Stomach smooth muscle (tissue), 2 donors: Measurements from ENCODE around the gene KIF5C.

Experiments used
- H3K27ac ChIP-seq: one replicate; pipeline ENCODE4 v1.7.0; 2013; ENCODE audit warnings: mild to moderate bottlenecking, low read length, inconsistent platforms
- H3K27me3 ChIP-seq, 2 donors: one replicate each; pipeline ENCODE4 v1.7.0; 2013; ENCODE audit warnings: low read length in 2 of 2; ENCODE audit not compliant: insufficient read depth in 2 of 2, control insufficient read depth in 1 of 2
- H3K36me3 ChIP-seq, 2 donors: one replicate each; pipeline ENCODE4 v1.7.0; 2013; ENCODE audit warnings: low read length in 2 of 2; ENCODE audit not compliant: control insufficient read depth in 2 of 2, insufficient read depth in 2 of 2
- H3K4me1 ChIP-seq: one replicate; pipeline ENCODE4 v1.7.0; 2013; ENCODE audit warnings: low read length; ENCODE audit not compliant: control insufficient read depth, insufficient read depth
- H3K4me3 ChIP-seq, 2 donors: one replicate each; pipeline ENCODE4 v1.7.0; 2013; ENCODE audit warnings: low read length in 2 of 2
- H3K9ac ChIP-seq, 2 donors: one replicate each; pipeline ENCODE4 v1.7.0; 2013; ENCODE audit warnings: low read length in 2 of 2, mild to moderate bottlenecking in 1 of 2
- H3K9me3 ChIP-seq, 2 donors: one replicate each; pipeline ENCODE4 v1.7.0; 2013; ENCODE audit warnings: low read length in 2 of 2; ENCODE audit not compliant: control insufficient read depth in 2 of 2
- donor health status: healthy.
- donor health status: Pancreatic carcinoma.

KIF5C gene

DNA sequence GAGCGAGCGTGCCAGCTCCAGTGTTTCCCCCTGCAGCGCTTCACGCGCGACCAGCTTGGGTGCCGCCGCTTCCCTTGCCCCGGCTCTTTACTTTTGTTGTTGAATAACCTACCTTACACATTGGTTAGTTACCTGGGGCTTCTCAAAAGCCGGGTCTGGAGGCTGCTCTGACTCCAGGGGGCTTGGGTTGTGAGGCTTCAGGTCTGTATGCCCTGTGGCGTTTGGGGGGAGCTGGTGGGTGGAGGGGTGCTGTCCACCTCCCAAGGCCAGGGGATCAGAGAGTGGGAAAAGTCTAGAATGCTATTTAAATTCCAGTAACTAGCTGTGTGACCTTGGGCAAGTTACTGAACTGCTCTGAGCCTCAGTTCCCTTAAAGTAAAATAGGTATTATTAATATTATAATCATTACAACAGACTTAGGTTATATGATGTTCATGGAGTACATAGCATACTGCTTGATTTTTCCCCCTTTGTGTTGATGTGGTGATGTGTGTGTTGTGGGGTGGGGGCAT, 164.2 kb downstream of the KIF5C start:
- Histone ChIP-seq H3K4me1 (peaks cover 6% of the 10 kb centered on the region), H3K9me3 (no peaks in the 10 kb centered on the region), H3K36me3 (no peaks in the 10 kb centered on the region), H3K4me3 (peak overlapping the region in 1 of 2 donors; percentile 44), H3K9ac (no peak overlapping the region), H3K27ac (no peak overlapping the region), H3K27me3 (peaks cover 21 to 30% of the 10 kb centered on the region in 2 donors)

DNA sequence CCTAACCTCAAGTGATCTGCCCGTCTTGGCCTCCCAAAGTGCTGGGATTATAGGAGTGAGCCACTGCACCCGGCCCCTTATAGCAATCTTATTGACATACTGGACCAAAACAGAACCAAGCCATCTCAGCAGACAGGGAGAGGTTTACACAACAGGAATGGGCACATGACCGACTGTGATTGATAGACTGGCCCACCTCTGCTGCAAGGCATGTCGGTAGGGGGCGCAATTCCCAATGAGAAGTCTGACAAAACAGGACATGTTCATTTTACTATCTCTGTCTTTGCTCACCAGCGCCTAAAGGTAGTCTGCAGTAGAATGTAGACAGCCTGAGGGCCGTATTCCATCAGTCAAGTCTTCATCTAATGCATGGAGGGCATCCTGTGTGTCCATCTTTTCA, 165.4 kb downstream of the KIF5C start:
- Histone ChIP-seq H3K27me3 (peaks cover 18 to 30% of the 10 kb centered on the region in 2 donors), H3K36me3 (no peaks in the 10 kb centered on the region), H3K9ac (no peak overlapping the region), H3K4me1 (peaks cover 6% of the 10 kb centered on the region), H3K4me3 (no peak overlapping the region), H3K9me3 (no peaks in the 10 kb centered on the region), H3K27ac (no peak overlapping the region)

DNA sequence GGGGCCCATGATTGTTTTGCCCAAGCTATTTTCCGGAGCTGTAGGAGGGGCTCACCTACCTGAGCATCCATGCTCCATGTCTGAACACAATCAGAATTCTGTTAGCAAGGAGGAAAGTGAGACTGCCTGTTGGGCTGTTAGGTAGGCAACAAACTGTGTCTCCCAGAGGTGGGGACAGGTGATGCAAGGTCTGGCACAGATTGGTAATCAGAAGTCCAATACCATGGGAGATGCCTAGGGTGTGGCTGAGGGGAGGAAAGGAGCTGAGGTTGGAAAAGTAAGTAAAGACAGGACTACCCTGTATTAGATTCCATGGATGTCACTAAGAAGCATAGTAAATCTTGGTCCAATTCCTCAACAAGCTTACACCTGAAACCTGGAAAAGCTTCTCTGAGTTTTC, 166.5 kb downstream of the KIF5C start:
- no peak overlapping the region for H3K9ac ChIP-seq
- peaks cover 16 to 28% of the 10 kb centered on the region in 2 donors for H3K27me3 ChIP-seq
- no peak overlapping the region for H3K4me3 ChIP-seq
- no peak overlapping the region for H3K27ac ChIP-seq
- H3K4me1 ChIP-seq = peaks cover 6% of the 10 kb centered on the region
- H3K36me3 ChIP-seq = no peaks in the 10 kb centered on the region
- no peaks in the 10 kb centered on the region for H3K9me3 ChIP-seq

DNA sequence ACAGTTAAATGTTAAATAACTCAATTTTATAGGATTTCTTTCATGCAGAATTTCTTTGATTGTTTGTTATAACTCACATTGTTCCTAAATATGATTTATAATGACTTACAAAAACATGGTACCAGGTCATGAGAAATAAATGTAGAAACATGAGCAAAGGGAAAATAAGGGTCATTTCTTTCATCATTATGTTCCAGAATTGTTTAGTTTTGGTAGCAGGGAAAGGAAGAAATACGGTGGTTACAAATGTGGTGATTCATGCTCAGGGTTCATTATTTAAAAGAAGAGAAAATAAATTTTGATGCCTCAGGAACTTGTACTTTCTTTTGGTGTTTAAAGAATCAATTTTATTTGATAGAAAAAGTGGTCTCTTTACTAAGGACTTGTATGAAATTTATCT, 167.9 kb downstream of the KIF5C start:
- Histone ChIP-seq H3K4me1 (peaks cover 6% of the 10 kb centered on the region), H3K27me3 (peaks cover 11 to 14% of the 10 kb centered on the region in 2 donors), H3K9me3 (peaks cover 0 to 3% of the 10 kb centered on the region in 2 donors), H3K27ac (no peak overlapping the region), H3K4me3 (no peak overlapping the region), H3K9ac (no peak overlapping the region), H3K36me3 (no peaks in the 10 kb centered on the region)

GRCh38 chr2:149044500-149044899, 169.5 kb downstream of the KIF5C start:
- Histone ChIP-seq H3K4me1 (no peaks in the 10 kb centered on the region), H3K27me3 (peaks cover 4 to 5% of the 10 kb centered on the region in 2 donors), H3K27ac (no peak overlapping the region), H3K4me3 (no peak overlapping the region), H3K9ac (no peak overlapping the region), H3K36me3 (no peaks in the 10 kb centered on the region), H3K9me3 (peaks cover 5 to 7% of the 10 kb centered on the region in 2 donors)

GRCh38 chr2:149047118-149047517, 172.1 kb downstream of the KIF5C start:
- H3K9me3 ChIP-seq = peaks cover 7% of the 10 kb centered on the region in 2 donors
- H3K4me1 ChIP-seq = no peaks in the 10 kb centered on the region
- H3K36me3 ChIP-seq = no peaks in the 10 kb centered on the region
- H3K4me3 ChIP-seq = no peak overlapping the region
- H3K27me3 ChIP-seq = no peaks in the 10 kb centered on the region
- H3K27ac ChIP-seq = no peak overlapping the region
- no peak overlapping the region for H3K9ac ChIP-seq

- Histone ChIP-seq H3K4me1 (no peaks in the 10 kb centered on the region), H3K9me3 (peaks cover 7% of the 10 kb centered on the region in 2 donors), H3K36me3 (no peaks in the 10 kb centered on the region), H3K27ac (no peak overlapping the region), H3K27me3 (no peaks in the 10 kb centered on the region), H3K9ac (no peak overlapping the region), H3K4me3 (no peak overlapping the region)
Measured at GRCh38 chr2:149049142-149049541, 174.1 kb downstream of the KIF5C start.

GRCh38 chr2:149050188-149050587, 175.2 kb downstream of the KIF5C start:
- Histone ChIP-seq H3K36me3 (no peaks in the 10 kb centered on the region), H3K27me3 (no peaks in the 10 kb centered on the region), H3K4me1 (no peaks in the 10 kb centered on the region), H3K4me3 (no peak overlapping the region), H3K9ac (no peak overlapping the region), H3K9me3 (peaks cover 7% of the 10 kb centered on the region in 2 donors), H3K27ac (no peak overlapping the region)

GRCh38 chr2:149055751-149056150, 180.7 kb downstream of the KIF5C start:
- no peaks in the 10 kb centered on the region for H3K4me1 ChIP-seq
- no peak overlapping the region for H3K27ac ChIP-seq
- no peaks in the 10 kb centered on the region for H3K36me3 ChIP-seq
- H3K27me3 ChIP-seq = peaks cover 0 to 2% of the 10 kb centered on the region in 2 donors
- no peaks in the 10 kb centered on the region for H3K9me3 ChIP-seq
- H3K9ac ChIP-seq = no peak overlapping the region
- H3K4me3 ChIP-seq = no peak overlapping the region

DNA sequence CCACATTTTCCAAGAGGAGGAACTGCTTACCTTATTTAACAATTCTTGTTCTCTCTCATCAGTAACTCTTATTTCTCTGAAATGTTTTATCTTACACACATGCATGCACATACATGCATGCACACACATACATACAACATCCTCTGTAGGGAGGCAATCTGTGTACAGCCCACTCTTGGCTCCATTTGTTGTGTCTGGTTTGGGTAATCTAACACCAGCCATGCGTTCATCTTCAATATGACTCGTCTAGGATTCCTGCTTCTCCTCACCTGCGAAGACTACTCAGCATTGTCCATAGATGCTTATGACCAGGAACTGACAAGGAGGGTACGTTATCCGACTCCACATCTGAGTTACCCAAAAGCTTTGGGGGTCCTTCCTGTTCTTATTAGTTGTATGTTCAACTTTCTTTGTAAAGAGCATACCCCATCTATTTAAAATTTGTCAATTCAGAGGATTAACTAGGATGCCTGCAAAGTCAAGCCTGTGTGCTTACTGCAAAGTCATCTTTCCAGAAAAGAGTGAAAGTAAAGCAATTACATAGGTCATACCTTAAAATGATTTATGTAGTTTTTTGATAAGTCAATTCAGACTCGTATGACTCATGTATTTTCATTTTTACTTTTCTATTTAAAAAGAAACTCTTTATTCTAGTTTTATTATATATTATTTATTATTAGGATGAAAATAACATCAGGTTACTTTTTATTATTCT, 181.7 kb downstream of the KIF5C start:
- H3K4me1 ChIP-seq = no peaks in the 10 kb centered on the region
- H3K9me3 ChIP-seq = no peaks in the 10 kb centered on the region
- H3K9ac ChIP-seq = no peak overlapping the region
- H3K27ac ChIP-seq = no peak overlapping the region
- H3K36me3 ChIP-seq = no peaks in the 10 kb centered on the region
- H3K27me3 ChIP-seq = peaks cover 0 to 2% of the 10 kb centered on the region in 2 donors
- H3K4me3 ChIP-seq = no peak overlapping the region

DNA sequence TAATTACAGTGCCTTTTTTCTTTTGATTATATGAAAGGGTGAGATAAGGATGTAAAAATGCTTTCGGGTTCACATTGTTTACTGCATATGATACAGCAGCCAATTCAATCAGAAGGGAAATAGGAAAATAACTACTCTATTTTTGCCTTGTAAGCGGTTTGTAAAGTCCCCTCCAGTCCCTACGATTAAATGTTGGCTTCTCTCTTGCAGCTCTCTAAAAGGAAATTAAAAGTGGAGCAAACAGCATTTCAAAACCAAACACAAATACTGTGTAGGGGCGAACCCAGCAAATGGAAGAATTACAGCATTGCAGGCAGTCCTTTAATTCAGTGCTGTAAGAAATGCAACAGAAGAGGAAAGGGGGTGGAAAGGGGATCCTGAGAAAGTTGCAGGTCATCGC, 182.4 kb downstream of the KIF5C start:
- H3K9ac ChIP-seq = no peak overlapping the region
- no peaks in the 10 kb centered on the region for H3K4me1 ChIP-seq
- no peaks in the 10 kb centered on the region for H3K9me3 ChIP-seq
- no peak overlapping the region for H3K27ac ChIP-seq
- H3K36me3 ChIP-seq = no peaks in the 10 kb centered on the region
- H3K27me3 ChIP-seq = peaks cover 0 to 2% of the 10 kb centered on the region in 2 donors
- no peak overlapping the region for H3K4me3 ChIP-seq
